H9 (cell line): ENCODE measurements around the gene SLC29A2. TPM values are rescaled to one million over a fixed set of nuclear protein-coding genes. Genes with fewer than 3 reads are reported as not detected.

Experiments used
- DNase-seq: peaks from one replicate; pipeline ENCODE4 v3.0.0-alpha.2; 2017
- H2AFZ ChIP-seq: one replicate; pipeline ENCODE4 v1.6.1; 2013; ENCODE audit warnings: mild to moderate bottlenecking, low read length, control low read depth, moderate library complexity
- H2AK5ac ChIP-seq: 2 replicates; pipeline ENCODE4 v1.6.1; 2013; ENCODE audit warnings: low read length, control low read depth, mixed read lengths; ENCODE audit not compliant: insufficient read length
- H2BK120ac ChIP-seq: one replicate; pipeline ENCODE4 v1.6.1; 2013; ENCODE audit warnings: low read depth, mild to moderate bottlenecking, low read length, control low read depth, inconsistent platforms; ENCODE audit not compliant: poor library complexity, severe bottlenecking
- H2BK12ac ChIP-seq: 2 replicates; pipeline ENCODE4 v1.6.1; 2013; ENCODE audit warnings: low read length, control low read depth, mixed read lengths, low read depth; ENCODE audit not compliant: insufficient read length
- H2BK15ac ChIP-seq: 2 replicates; pipeline ENCODE4 v1.6.1; 2013; ENCODE audit warnings: low read depth, low read length, control low read depth
- H2BK20ac ChIP-seq: one replicate; pipeline ENCODE4 v1.6.1; 2013; ENCODE audit warnings: low read depth, mild to moderate bottlenecking, low read length, control low read depth, inconsistent platforms; ENCODE audit not compliant: poor library complexity, severe bottlenecking
- H2BK5ac ChIP-seq: 2 replicates; pipeline ENCODE4 v1.6.1; 2013; ENCODE audit warnings: low read length, control low read depth, mixed read lengths; ENCODE audit not compliant: insufficient read length
- H3K14ac ChIP-seq: 2 replicates; pipeline ENCODE4 v1.6.1; 2013; ENCODE audit warnings: low read length, control low read depth; ENCODE audit not compliant: insufficient read depth
- H3K18ac ChIP-seq: 2 replicates; pipeline ENCODE4 v1.6.1; 2013; ENCODE audit warnings: low read depth, mild to moderate bottlenecking, mixed read lengths, low read length, control low read depth; ENCODE audit not compliant: insufficient read length
- H3K23ac ChIP-seq: 2 replicates; pipeline ENCODE4 v1.6.1; 2013; ENCODE audit warnings: low read length, control low read depth, mixed read lengths, low read depth; ENCODE audit not compliant: insufficient read length
- H3K23me2 ChIP-seq: 2 replicates; pipeline ENCODE4 v1.6.1; 2013; ENCODE audit warnings: low read depth, mild to moderate bottlenecking, mixed read lengths, low read length, control low read depth; ENCODE audit not compliant: insufficient read length, poor library complexity, severe bottlenecking
- H3K27ac ChIP-seq: 2 replicates; pipeline ENCODE4 v1.5.1; 2013; ENCODE audit warnings: low read length, control low read depth, mixed read lengths, low read depth; ENCODE audit not compliant: insufficient read length
- H3K27me3 ChIP-seq: 2 replicates; pipeline ENCODE4 v1.6.1; 2013; ENCODE audit warnings: low read length, control low read depth, inconsistent platforms; ENCODE audit not compliant: insufficient read depth
- H3K4ac ChIP-seq: 2 replicates; pipeline ENCODE4 v1.6.1; 2013; ENCODE audit warnings: low read depth, mild to moderate bottlenecking, control low read depth, inconsistent platforms, low read length, moderate library complexity
- H3K4me1 ChIP-seq: 2 replicates; pipeline ENCODE4 v1.6.1; 2013; ENCODE audit warnings: low read length, control low read depth, inconsistent platforms; ENCODE audit not compliant: insufficient read depth
- H3K4me2 ChIP-seq: 2 replicates; pipeline ENCODE4 v1.6.1; 2013; ENCODE audit warnings: low read length, control low read depth, mixed read lengths; ENCODE audit not compliant: insufficient read length, insufficient read depth
- H3K56ac ChIP-seq: 2 replicates; pipeline ENCODE4 v1.6.1; 2013; ENCODE audit warnings: low read depth, mild to moderate bottlenecking, mixed read lengths, low read length, control low read depth; ENCODE audit not compliant: insufficient read length
- H3K79me1 ChIP-seq: 2 replicates; pipeline ENCODE4 v1.6.1; 2013; ENCODE audit warnings: low read depth, mild to moderate bottlenecking, moderate library complexity, low read length, control low read depth, inconsistent platforms; ENCODE audit not compliant: insufficient read depth, poor library complexity, severe bottlenecking
- H3K79me2 ChIP-seq: 2 replicates; pipeline ENCODE4 v1.6.1; 2013; ENCODE audit warnings: low read length, control low read depth, inconsistent platforms; ENCODE audit not compliant: insufficient read depth
- H3K9ac ChIP-seq: 2 replicates; pipeline ENCODE4 v1.6.1; 2013; ENCODE audit warnings: low read length, control low read depth, mixed read lengths; ENCODE audit not compliant: insufficient read length; ENCODE audit errors: extremely low read depth
- H3K9me3 ChIP-seq: one replicate; pipeline ENCODE4 v1.6.1; 2013; ENCODE audit warnings: low read depth, low read length, inconsistent platforms; ENCODE audit not compliant: control insufficient read depth
- H3T11ph ChIP-seq: one replicate; pipeline ENCODE4 v1.6.1; 2013; ENCODE audit warnings: mild to moderate bottlenecking, low read length, control low read depth, inconsistent platforms
- H4K20me1 ChIP-seq: one replicate; pipeline ENCODE4 v1.6.1; 2013; ENCODE audit not compliant: control insufficient read depth, insufficient read length, insufficient read depth
- H4K5ac ChIP-seq: 2 replicates; pipeline ENCODE4 v1.6.1; 2013; ENCODE audit warnings: low read depth, mild to moderate bottlenecking, mixed read lengths, low read length, control low read depth; ENCODE audit not compliant: insufficient read length
- H4K8ac ChIP-seq: replicated peaks from 2 replicates; pipeline ENCODE4 v1.6.1; 2013; ENCODE audit warnings: low read length, control low read depth, mixed read lengths, low read depth; ENCODE audit not compliant: insufficient read length
- H4K91ac ChIP-seq: 2 replicates; pipeline ENCODE4 v1.6.1; 2013; ENCODE audit warnings: low read depth, mild to moderate bottlenecking, moderate library complexity, mixed read lengths, low read length, control low read depth; ENCODE audit not compliant: insufficient read length
- H3K27ac Mint-ChIP-seq, 3 experiments: 2 replicates in 2 of 3; 3 replicates in 1 of 3; pipeline ENCODE4 v1.8.0; 2020 to 2021; ENCODE audit warnings: mixed read lengths in 3 of 3, mild to moderate bottlenecking in 1 of 3, moderate library complexity in 1 of 3
- H3K27me3 Mint-ChIP-seq: 2 replicates; pipeline ENCODE4 v1.8.0; 2021; ENCODE audit warnings: low read depth, mild to moderate bottlenecking, moderate library complexity, mixed read lengths
- H3K36me3 Mint-ChIP-seq, 3 experiments: 2 replicates in 2 of 3; 3 replicates in 1 of 3; pipeline ENCODE4 v1.8.0; 2020 to 2021; ENCODE audit warnings: low read depth in 3 of 3, mixed read lengths in 3 of 3; ENCODE audit not compliant: insufficient read depth in 1 of 3
- H3K4me1 Mint-ChIP-seq, 2 experiments: 2 replicates each; pipeline ENCODE4 v1.8.0; 2020; ENCODE audit warnings: mixed read lengths in 2 of 2
- H3K4me3 Mint-ChIP-seq, 2 experiments: 2 replicates in 1 of 2; 3 replicates in 1 of 2; pipeline ENCODE4 v1.8.0; 2020 to 2021; ENCODE audit warnings: mild to moderate bottlenecking in 2 of 2, mixed read lengths in 2 of 2, moderate library complexity in 1 of 2
- H3K9me3 Mint-ChIP-seq, 2 experiments: 2 replicates in 1 of 2; 3 replicates in 1 of 2; pipeline ENCODE4 v1.8.0; 2020; ENCODE audit warnings: mild to moderate bottlenecking in 2 of 2, mixed read lengths in 2 of 2, moderate library complexity in 1 of 2
- WGBS: extraction: QIAGEN DNeasy Blood & Tissue Kit; methylation state at CpG from one replicate; pipeline ENCODE4 v1.1.7; 2013; ENCODE audit warnings: missing lambda C conversion rate, low lambda C conversion rate, mixed read lengths; ENCODE audit not compliant: insufficient read length; ENCODE audit errors: extremely low coverage; 5-methylcytosine and 5-hydroxymethylcytosine counted together
- total RNA-seq: library from RNA; stranded (reverse); gene quantifications from 2 replicates; pipeline ENCODE4 v1.2.1, GENCODE V29; 2021
- TF ChIP-seq, protein P1 (sequence below): fragments of 200-600 bp; sonication (generic); conservative IDR thresholded peaks from 3 replicates; pipeline ENCODE4 v1.8.0; 2021; ENCODE audit warnings: antibody characterized with exemption, mild to moderate bottlenecking

SLC29A2 gene
- total RNA-seq, 1 experiment from 2014 or later: 29.8 TPM

DNA sequence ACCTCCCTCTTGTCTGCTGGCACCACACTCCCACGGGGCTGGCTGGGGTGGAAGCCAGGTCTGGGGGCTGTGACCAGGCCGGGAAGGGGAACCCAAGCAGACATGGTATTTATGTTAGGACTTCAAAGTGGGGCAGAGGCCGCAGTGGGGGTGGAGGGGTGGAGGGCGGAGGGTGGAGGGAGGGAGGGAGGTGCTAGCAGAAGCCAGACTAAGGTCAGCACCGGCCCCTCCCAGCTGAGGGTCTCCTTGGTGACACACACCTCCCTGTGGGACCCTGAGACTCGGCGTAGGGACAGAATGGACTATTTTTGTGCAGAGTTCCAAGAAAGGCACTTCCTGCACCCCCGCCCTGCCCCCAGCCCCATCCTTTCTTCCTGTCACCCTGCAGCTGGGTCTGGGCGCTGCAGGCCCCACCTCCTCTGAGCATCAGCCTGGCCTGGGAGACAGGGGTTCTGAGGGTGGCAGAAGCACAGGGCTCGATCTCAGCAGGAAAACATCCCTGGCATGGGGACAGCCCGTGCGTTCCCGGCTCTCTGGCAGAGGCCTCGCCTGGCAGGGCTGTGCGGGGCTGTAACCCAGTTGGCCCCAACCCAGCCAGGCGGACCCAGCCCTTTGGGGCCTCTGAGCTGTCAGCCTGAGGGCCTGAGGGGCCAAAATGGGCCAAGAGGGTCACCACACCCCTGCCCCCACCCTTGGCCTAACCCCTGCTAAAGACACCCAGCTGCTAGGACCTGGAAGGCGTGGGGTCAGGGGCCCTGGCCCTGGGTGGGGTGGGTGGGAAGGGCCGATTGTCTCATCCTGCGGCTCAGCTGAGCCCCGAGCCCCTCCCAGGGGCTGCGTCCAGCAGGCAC lies 45.1 kb downstream of the SLC29A2 start:
- Histone ChIP-seq H2AFZ (no peak overlapping the region), H3K4me1 (0 out of 2 replicates have a peak, but pooled peaks cover 3% of the 10 kb centered on the region), H3K14ac (no peak overlapping the region), H3K9ac (no peak overlapping the region), H2AK5ac (no peak overlapping the region), H4K91ac (no peak overlapping the region), H3K23ac (no peak overlapping the region), H2BK15ac (no peak overlapping the region), H2BK120ac (no peak overlapping the region), H3K4ac (no peak overlapping the region), H4K5ac (no peak overlapping the region), H3K18ac (no peak overlapping the region), H4K20me1 (no peaks in the 10 kb centered on the region), H2BK20ac (no peak overlapping the region), H3K27me3 (no peaks in the 10 kb centered on the region), H3K23me2 (no peaks in the 10 kb centered on the region), H2BK5ac (no peak overlapping the region), H4K8ac (no peak overlapping the region), H3K79me1 (no peaks in the 10 kb centered on the region), H3K27ac (no peak overlapping the region), H3K9me3 (no peaks in the 10 kb centered on the region), H2BK12ac (no peak overlapping the region), H3K56ac (no peak overlapping the region), H3K79me2 (no peaks in the 10 kb centered on the region), H3T11ph (no peak overlapping the region), H3K4me2 (no peak overlapping the region)
- Mint-ChIP-seq H3K36me3 (no peaks in the 10 kb centered on the region; a peak in 1 of 7 replicates), H3K9me3 (no peaks in the 10 kb centered on the region), H3K27ac (no peak overlapping the region), H3K4me1 (peaks cover 9 to 22% of the 10 kb centered on the region in 2 experiments), H3K4me3 (no peak overlapping the region), H3K27me3 (peaks cover 10% of the 10 kb centered on the region)
- no peak for DNase-seq
- WGBS: no CpG with 5 or more reads among the region's 21 CpGs
- TF ChIP-seq, protein P1, sequence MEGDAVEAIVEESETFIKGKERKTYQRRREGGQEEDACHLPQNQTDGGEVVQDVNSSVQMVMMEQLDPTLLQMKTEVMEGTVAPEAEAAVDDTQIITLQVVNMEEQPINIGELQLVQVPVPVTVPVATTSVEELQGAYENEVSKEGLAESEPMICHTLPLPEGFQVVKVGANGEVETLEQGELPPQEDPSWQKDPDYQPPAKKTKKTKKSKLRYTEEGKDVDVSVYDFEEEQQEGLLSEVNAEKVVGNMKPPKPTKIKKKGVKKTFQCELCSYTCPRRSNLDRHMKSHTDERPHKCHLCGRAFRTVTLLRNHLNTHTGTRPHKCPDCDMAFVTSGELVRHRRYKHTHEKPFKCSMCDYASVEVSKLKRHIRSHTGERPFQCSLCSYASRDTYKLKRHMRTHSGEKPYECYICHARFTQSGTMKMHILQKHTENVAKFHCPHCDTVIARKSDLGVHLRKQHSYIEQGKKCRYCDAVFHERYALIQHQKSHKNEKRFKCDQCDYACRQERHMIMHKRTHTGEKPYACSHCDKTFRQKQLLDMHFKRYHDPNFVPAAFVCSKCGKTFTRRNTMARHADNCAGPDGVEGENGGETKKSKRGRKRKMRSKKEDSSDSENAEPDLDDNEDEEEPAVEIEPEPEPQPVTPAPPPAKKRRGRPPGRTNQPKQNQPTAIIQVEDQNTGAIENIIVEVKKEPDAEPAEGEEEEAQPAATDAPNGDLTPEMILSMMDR: no peak
